DND-41 (cell line): ENCODE measurements around the gene KLHL17.

Source experiments
- ATAC-seq: fragments of 200-7000 bp; cut with Tn5 transposase; 3 replicates; pipeline ENCODE4 v1.9.1; 2021; ENCODE audit warnings: low read depth; ENCODE audit not compliant: insufficient read depth
- DNase-seq: peaks from one replicate; pipeline ENCODE4 v3.0.0-alpha.2; 2020
- H2AFZ ChIP-seq: 2 replicates; pipeline ENCODE4 v1.6.0; 2012; ENCODE audit warnings: low read depth, low read length
- H3K27ac ChIP-seq: 2 replicates; pipeline ENCODE4 v1.5.1; 2012; ENCODE audit warnings: low read length, inconsistent platforms
- H3K27me3 ChIP-seq: fragments of 200-600 bp; sonication (generic); 2 replicates; pipeline ENCODE4 v1.6.0; 2012; ENCODE audit warnings: low read length, mild to moderate bottlenecking, inconsistent platforms; ENCODE audit not compliant: insufficient read depth, poor library complexity
- H3K36me3 ChIP-seq: 2 replicates; pipeline ENCODE4 v1.5.1; 2012; ENCODE audit warnings: low read length, inconsistent platforms; ENCODE audit not compliant: insufficient read depth
- H3K4me1 ChIP-seq: 2 replicates; pipeline ENCODE4 v1.5.1; 2012; ENCODE audit warnings: mild to moderate bottlenecking, low read length; ENCODE audit not compliant: insufficient read depth
- H3K4me2 ChIP-seq: 2 replicates; pipeline ENCODE4 v1.6.0; 2012; ENCODE audit warnings: mild to moderate bottlenecking, moderate library complexity, low read length, inconsistent platforms; ENCODE audit not compliant: insufficient read depth
- H3K4me3 ChIP-seq, 2 experiments: fragments of 200-600 bp in 1 of 2; shearing (Covaris generic) in 1 of 2; 2 replicates each; pipeline ENCODE4 v1.5.1; 2012 to 2016; ENCODE audit warnings: inconsistent platforms in 2 of 2, low read length in 2 of 2, mild to moderate bottlenecking in 2 of 2, low read depth in 1 of 2, moderate library complexity in 1 of 2
- H3K79me2 ChIP-seq: 2 replicates; pipeline ENCODE4 v1.6.0; 2012; ENCODE audit warnings: low read length, inconsistent platforms; ENCODE audit not compliant: insufficient read depth
- H3K9ac ChIP-seq: 2 replicates; pipeline ENCODE4 v1.6.0; 2012; ENCODE audit warnings: low read depth, mild to moderate bottlenecking, inconsistent platforms, low read length, moderate library complexity
- H3K9me3 ChIP-seq: 2 replicates; pipeline ENCODE4 v1.5.1; 2012; ENCODE audit warnings: low read length, moderate library complexity, mild to moderate bottlenecking, inconsistent platforms; ENCODE audit not compliant: insufficient read depth, severe bottlenecking
- H4K20me1 ChIP-seq: 2 replicates; pipeline ENCODE4 v1.6.0; 2012; ENCODE audit warnings: low read length; ENCODE audit not compliant: insufficient read depth
- CTCF ChIP-seq: IDR thresholded peaks from 2 replicates; pipeline ENCODE4 v1.5.1; 2012; ENCODE audit warnings: borderline replicate concordance, low read length, moderate library complexity, mild to moderate bottlenecking; ENCODE audit not compliant: poor library complexity, severe bottlenecking; ENCODE audit errors: extremely low read depth
- EZH2 ChIP-seq: IDR thresholded peaks from 3 replicates; pipeline ENCODE4 v1.6.1; 2012; ENCODE audit warnings: borderline replicate concordance, low read depth, mild to moderate bottlenecking, moderate library complexity, low read length, inconsistent platforms; ENCODE audit not compliant: severe bottlenecking

Gene KLHL17

GRCh38 chr1:952201-952600, 8.2 kb upstream of the KLHL17 start:
- Histone ChIP-seq H3K36me3 (peaks cover 100% of the 10 kb centered on the region), H3K9ac (no peak overlapping the region), H2AFZ (no peak overlapping the region), H3K27me3 (no peaks in the 10 kb centered on the region), H3K4me1 (peaks cover 7% of the 10 kb centered on the region), H3K4me3 (no peak overlapping the region), H3K9me3 (no peaks in the 10 kb centered on the region), H3K27ac (no peak overlapping the region), H3K79me2 (peaks cover 17% of the 10 kb centered on the region), H3K4me2 (no peak overlapping the region), H4K20me1 (peaks cover 69% of the 10 kb centered on the region)
- DNase-seq (no peak), ATAC-seq (no peak)
- TF ChIP-seq EZH2 (no peak), CTCF (no peak)

GRCh38 chr1:952603-953002, 7.8 kb upstream of the KLHL17 start:
- no peak overlapping the region for H2AFZ ChIP-seq
- peaks cover 11% of the 10 kb centered on the region for H3K4me1 ChIP-seq
- no peak overlapping the region for H3K4me2 ChIP-seq
- H3K9me3 ChIP-seq: no peaks in the 10 kb centered on the region
- TF ChIP-seq CTCF (no peak), EZH2 (no peak)
- H3K4me3 ChIP-seq: no peak overlapping the region
- H3K27me3 ChIP-seq: no peaks in the 10 kb centered on the region
- no peak overlapping the region for H3K27ac ChIP-seq
- H3K79me2 ChIP-seq: peaks cover 21% of the 10 kb centered on the region
- peaks cover 98% of the 10 kb centered on the region for H3K36me3 ChIP-seq
- ATAC-seq: no peak
- DNase-seq: no peak
- peaks cover 69% of the 10 kb centered on the region for H4K20me1 ChIP-seq
- no peak overlapping the region for H3K9ac ChIP-seq

GRCh38 chr1:953524-954320, 6.7 kb upstream of the KLHL17 start:
- Histone ChIP-seq H3K36me3 (peaks cover 87% of the 10 kb centered on the region), H3K4me3 (no peak overlapping the region), H3K27ac (no peak overlapping the region), H3K4me2 (no peak overlapping the region), H3K9ac (no peak overlapping the region), H3K4me1 (peaks cover 20% of the 10 kb centered on the region), H2AFZ (no peak overlapping the region), H3K79me2 (peaks cover 32% of the 10 kb centered on the region), H4K20me1 (peaks cover 64% of the 10 kb centered on the region), H3K9me3 (no peaks in the 10 kb centered on the region), H3K27me3 (no peaks in the 10 kb centered on the region)
- DNase-seq (no peak), ATAC-seq (no peak)
- TF ChIP-seq EZH2 (no peak), CTCF (no peak)
